Common myeloid progenitor, CD34-positive (primary cell): ENCODE measurements around the gene BIVM.
A peak's percentile ranks its signal among the peaks of the same experiment; 100 is the strongest.

Source experiments
- CTCF ChIA-PET: fragments of 350-600 bp; sonication (Branson Sonifier 250); formaldehyde crosslinking; loops from one replicate; lab custom pipeline; 2021; ENCODE audit warnings: antibody characterized with exemption; lab: Charles Lee
- POLR2A ChIA-PET: fragments of 350-600 bp; sonication (Branson Sonifier 250); formaldehyde crosslinking; loops from one replicate; lab custom pipeline; 2021; ENCODE audit warnings: antibody characterized with exemption; lab: Charles Lee
- DNase-seq, 3 donors: peaks; one replicate each; pipeline versions ENCODE4 v3.0.0 to v3.0.0-alpha.2; 2013
- H3K27ac ChIP-seq, 2 experiments: 1 replicate in 1 of 2; 2 replicates in 1 of 2; pipeline ENCODE4 v1.7.0; 2013; ENCODE audit warnings: inconsistent platforms in 2 of 2, low read length in 2 of 2, mild to moderate bottlenecking in 2 of 2, low read depth in 1 of 2, moderate library complexity in 1 of 2; ENCODE audit not compliant: severe bottlenecking in 2 of 2, insufficient read depth in 1 of 2, poor library complexity in 1 of 2
- H3K27me3 ChIP-seq, 5 experiments: replicated peaks in 2 of 5; 1 replicate in 3 of 5; 2 replicates in 2 of 5; pipeline versions ENCODE4 v1.6.1 to v1.7.0; 2013; ENCODE audit warnings: low read length in 4 of 5, mild to moderate bottlenecking in 2 of 5, moderate library complexity in 2 of 5, inconsistent platforms in 1 of 5; ENCODE audit not compliant: insufficient read depth in 5 of 5, control insufficient read depth in 4 of 5
- H3K36me3 ChIP-seq, 4 experiments: 1 replicate in 2 of 4; 2 replicates in 2 of 4; pipeline versions ENCODE4 v1.6.1 to v1.7.0; 2013; ENCODE audit warnings: low read length in 3 of 4, control low read depth in 1 of 4, mild to moderate bottlenecking in 1 of 4; ENCODE audit not compliant: control insufficient read depth in 4 of 4, insufficient read depth in 4 of 4
- H3K4me1 ChIP-seq, 4 experiments: 1 replicate in 3 of 4; 2 replicates in 1 of 4; pipeline versions ENCODE4 v1.6.1 to v1.7.1; 2013; ENCODE audit warnings: low read length in 3 of 4, mild to moderate bottlenecking in 3 of 4, control low read depth in 1 of 4, inconsistent platforms in 1 of 4, moderate library complexity in 1 of 4; ENCODE audit not compliant: control insufficient read depth in 4 of 4, insufficient read depth in 4 of 4; ENCODE audit errors: control extremely low read depth in 1 of 4
- H3K4me3 ChIP-seq, 7 experiments: 1 replicate in 4 of 7; 2 replicates in 3 of 7; pipeline versions ENCODE4 v1.5.1 to v1.7.0; 2013; ENCODE audit warnings: mild to moderate bottlenecking in 7 of 7, low read length in 6 of 7, moderate library complexity in 6 of 7, inconsistent platforms in 2 of 7, low read depth in 2 of 7, control low read depth in 1 of 7; ENCODE audit not compliant: insufficient read depth in 4 of 7, control insufficient read depth in 1 of 7; ENCODE audit errors: extremely low read depth in 1 of 7
- H3K9me3 ChIP-seq, 5 experiments: 1 replicate in 4 of 5; 2 replicates in 1 of 5; pipeline versions ENCODE4 v1.6.1 to v1.7.1; 2013; ENCODE audit warnings: low read length in 4 of 5, mild to moderate bottlenecking in 2 of 5, inconsistent platforms in 1 of 5, low read depth in 1 of 5, moderate library complexity in 1 of 5; ENCODE audit not compliant: control insufficient read depth in 4 of 5, insufficient read depth in 2 of 5; ENCODE audit errors: control extremely low read depth in 1 of 5
- WGBS: methylation state at CpG from one replicate; pipeline ENCODE4 v1.1.5; 2013; ENCODE audit not compliant: insufficient coverage; 5-methylcytosine and 5-hydroxymethylcytosine counted together

Gene BIVM

GRCh38 chr13:102836471-102836870, 37.6 kb downstream of the BIVM start:
- H3K27ac ChIP-seq: no peak overlapping the region
- H3K36me3 ChIP-seq: peaks cover 13 to 59% (median 35%) of the 10 kb centered on the region in 4 experiments
- H3K27me3 ChIP-seq: no peaks in the 10 kb centered on the region
- no peaks in the 10 kb centered on the region for H3K4me1 ChIP-seq
- POLR2A ChIA-PET: no interaction called here
- DNase-seq: no peak
- no peaks in the 10 kb centered on the region for H3K9me3 ChIP-seq
- CTCF ChIA-PET: interaction anchor here (1.0 kb wide), 1 partner anchor 21 kb away, joined by 3 read pairs; no protein-coding TSS in a partner anchor
- 100% methylated on average over 3 of the region's 4 CpGs for WGBS
- no peak overlapping the region for H3K4me3 ChIP-seq

GRCh38 chr13:102838273-102838672, 39.4 kb downstream of the BIVM start:
- Histone ChIP-seq H3K27ac (no peak overlapping the region), H3K36me3 (peaks cover 13 to 53% (median 39%) of the 10 kb centered on the region in 4 experiments), H3K27me3 (no peaks in the 10 kb centered on the region), H3K4me3 (no peak overlapping the region), H3K9me3 (no peaks in the 10 kb centered on the region), H3K4me1 (no peaks in the 10 kb centered on the region)
- WGBS: 100% methylated on average over 1 of the region's 1 CpG
- POLR2A ChIA-PET: no interaction called here
- CTCF ChIA-PET: interaction anchor here (1.0 kb wide), 1 partner anchor 9 kb away, joined by 4 read pairs; no protein-coding TSS in a partner anchor
- DNase-seq: no peak

- no peak overlapping the region for H3K27ac ChIP-seq
- ChIA-PET CTCF (no interaction called here), POLR2A (no interaction called here)
- 100% methylated on average over 1 of the region's 4 CpGs for WGBS
- H3K36me3 ChIP-seq: peaks cover 11 to 55% (median 38%) of the 10 kb centered on the region in 4 experiments
- no peak for DNase-seq
- no peaks in the 10 kb centered on the region for H3K27me3 ChIP-seq
- no peak overlapping the region for H3K4me3 ChIP-seq
- H3K4me1 ChIP-seq: no peaks in the 10 kb centered on the region
- H3K9me3 ChIP-seq: no peaks in the 10 kb centered on the region
Observed at GRCh38 chr13:102838982-102839381, 40.1 kb downstream of the BIVM start.

- WGBS: 100% methylated on average over 2 of the region's 5 CpGs
- Histone ChIP-seq H3K4me3 (no peak overlapping the region), H3K4me1 (no peaks in the 10 kb centered on the region), H3K27me3 (no peaks in the 10 kb centered on the region), H3K36me3 (peaks cover 11 to 55% (median 37%) of the 10 kb centered on the region in 4 experiments), H3K27ac (no peak overlapping the region), H3K9me3 (no peaks in the 10 kb centered on the region)
- CTCF ChIA-PET: interaction anchor here (1.6 kb wide), 1 partner anchor 10 kb away, joined by 4 read pairs; no protein-coding TSS in a partner anchor
- no peak for DNase-seq
- POLR2A ChIA-PET: no interaction called here
Observed at GRCh38 chr13:102839462-102839861, 40.5 kb downstream of the BIVM start.

- WGBS: 4% methylated on average over 11 of the region's 13 CpGs
- Histone ChIP-seq H3K9me3 (no peaks in the 10 kb centered on the region), H3K27me3 (no peaks in the 10 kb centered on the region), H3K36me3 (peaks cover 0 to 26% (median 6%) of the 10 kb centered on the region in 4 experiments), H3K4me1 (peaks cover 3 to 24% (median 16%) of the 10 kb centered on the region in 4 experiments), H3K4me3 (peak overlapping the region; percentile 87 to 100 (median 98)), H3K27ac (peak overlapping the region; percentile 92 to 97)
- POLR2A ChIA-PET: interaction anchor here (1.2 to 1.9 kb wide), 4 partner anchors 9 to 249 kb away, joined by 3 to 17 read pairs (median 8); partner anchors contain the start of genes TEX30 and TPP2
- DNase-seq: no peak
- CTCF ChIA-PET: interaction anchor here (1.0 to 1.9 kb wide), 7 partner anchors 14 to 264 kb away, joined by 3 to 7 read pairs (median 5); no protein-coding TSS in a partner anchor
Observed at GRCh38 chr13:102845289-102845629, 46.3 kb downstream of the BIVM start.

- Histone ChIP-seq H3K9me3 (no peaks in the 10 kb centered on the region), H3K27ac (peak within 1 kb of the TSS; percentile 92 to 97), H3K27me3 (no peaks in the 10 kb centered on the region), H3K36me3 (peaks cover 0 to 23% (median 6%) of the 10 kb centered on the region in 4 experiments), H3K4me3 (peak within 1 kb of the TSS; percentile 87 to 100 (median 98)), H3K4me1 (peaks cover 3 to 25% (median 18%) of the 10 kb centered on the region in 4 experiments)
- ChIA-PET POLR2A (interaction anchor here (0.7 to 1.9 kb wide), 5 partner anchors 9 to 249 kb away, joined by 3 to 17 read pairs (median 7); partner anchors contain the start of genes TEX30 and TPP2), CTCF (interaction anchor here (0.8 to 1.9 kb wide), 12 partner anchors 15 to 264 kb away, joined by 3 to 7 read pairs (median 4); no protein-coding TSS in a partner anchor)
- peak; percentile 98 to 99 (median 99) for DNase-seq
- WGBS: 0% methylated on average over 46 of the region's 49 CpGs
Observed at GRCh38 chr13:102845630-102846260, 46.8 kb downstream of the BIVM start, which contains the start of gene ERCC5. Gene ERCC5 (plus strand): TSS chr13:102846032. CDS start chr13:102846267, 235 bp downstream.
